IMR-90 (cell line): ENCODE results near the gene BTBD18. TPM values are rescaled to one million over a fixed set of nuclear protein-coding genes. Genes with fewer than 3 reads are reported as not detected.

Experiments
- ATAC-seq: fragments of 200-7000 bp; cut with Tn5 transposase; 2 replicates; pipeline ENCODE4 v1.9.1; 2020; ENCODE audit warnings: low read depth, mild to moderate bottlenecking, moderate library complexity
- BruUV-seq: library from RNA; stranded (reverse); fragments of 400-500 nt; replicated peaks from 2 replicates; lab custom pipeline; 2021; lab: Mats Ljungman, UMichigan
- CTCF ChIA-PET: fragments of 300-600 bp; formaldehyde crosslinking; extraction: SDS; loops from one replicate; lab custom pipeline; 2021; ENCODE audit warnings: antibody characterized with exemption; lab: Yijun Ruan, JAX
- POLR2A ChIA-PET: fragments of 300-600 bp; sonication (Branson Sonifier 250); formaldehyde crosslinking; loops from one replicate; lab custom pipeline; 2022; ENCODE audit warnings: antibody characterized with exemption; ENCODE audit not compliant: unreplicated experiment; lab: Charles Lee
- DNase-seq: peaks from one replicate; pipeline ENCODE4 v3.0.0; 2013
- H2AFZ ChIP-seq: replicated peaks from 2 replicates; pipeline ENCODE3; 2013; ENCODE audit warnings: low read length, mild to moderate bottlenecking; ENCODE audit not compliant: poor library complexity
- H2AK5ac ChIP-seq: 2 replicates; pipeline ENCODE4 v1.6.1; 2013; ENCODE audit warnings: low read depth, low read length, inconsistent platforms
- H2AK9ac ChIP-seq: replicated peaks from 2 replicates; pipeline ENCODE3; 2013; ENCODE audit warnings: mild to moderate bottlenecking, low read depth, low read length, moderate library complexity; ENCODE audit not compliant: poor library complexity
- H2BK120ac ChIP-seq: 2 replicates; pipeline ENCODE4 v1.6.1; 2013; ENCODE audit warnings: low read depth, low read length, inconsistent platforms
- H2BK15ac ChIP-seq: 3 replicates; pipeline ENCODE4 v1.6.1; 2013; ENCODE audit warnings: low read depth, low read length, inconsistent platforms
- H2BK20ac ChIP-seq: 2 replicates; pipeline ENCODE4 v1.6.1; 2013; ENCODE audit warnings: low read depth, mild to moderate bottlenecking, inconsistent platforms, low read length, moderate library complexity
- H2BK5ac ChIP-seq: 2 replicates; pipeline ENCODE4 v1.6.1; 2013; ENCODE audit warnings: mild to moderate bottlenecking, low read depth, low read length, inconsistent platforms; ENCODE audit not compliant: poor library complexity, severe bottlenecking
- H3K14ac ChIP-seq: replicated peaks from 2 replicates; pipeline ENCODE4 v1.6.1; 2013; ENCODE audit warnings: low read depth, low read length, inconsistent platforms
- H3K18ac ChIP-seq: 2 replicates; pipeline ENCODE4 v1.6.1; 2013; ENCODE audit warnings: low read depth, low read length, control low read depth
- H3K23ac ChIP-seq: 2 replicates; pipeline ENCODE4 v1.6.1; 2013; ENCODE audit warnings: low read depth, low read length, inconsistent platforms
- H3K27ac ChIP-seq: 2 replicates; pipeline ENCODE4 v1.5.1; 2013; ENCODE audit warnings: mild to moderate bottlenecking, control low read depth, low read length; ENCODE audit not compliant: insufficient read depth
- H3K27me3 ChIP-seq: 2 replicates; pipeline ENCODE4 v1.6.1; 2013; ENCODE audit warnings: low read length; ENCODE audit not compliant: control insufficient read depth, insufficient read depth
- H3K36me3 ChIP-seq: 2 replicates; pipeline ENCODE4 v1.6.1; 2013; ENCODE audit warnings: low read length, mixed read lengths; ENCODE audit not compliant: control insufficient read depth, insufficient read depth
- H3K4ac ChIP-seq: 2 replicates; pipeline ENCODE4 v1.6.1; 2013; ENCODE audit warnings: low read depth, low read length, inconsistent platforms
- H3K4me1 ChIP-seq: 2 replicates; pipeline ENCODE4 v1.6.1; 2013; ENCODE audit warnings: low read length, mixed read lengths; ENCODE audit not compliant: control insufficient read depth, insufficient read depth
- H3K4me2 ChIP-seq: 2 replicates; pipeline ENCODE4 v1.6.1; 2013; ENCODE audit warnings: low read depth, mild to moderate bottlenecking, control low read depth, low read length, moderate library complexity
- H3K4me3 ChIP-seq: 2 replicates; pipeline ENCODE4 v1.5.1; 2013; ENCODE audit warnings: low read depth, mild to moderate bottlenecking, control low read depth, low read length, moderate library complexity; ENCODE audit not compliant: insufficient read depth
- H3K56ac ChIP-seq: 2 replicates; pipeline ENCODE4 v1.6.1; 2013; ENCODE audit warnings: low read length, inconsistent platforms; ENCODE audit not compliant: insufficient read depth; ENCODE audit errors: extremely low read depth
- H3K79me1 ChIP-seq, 2 experiments: 2 replicates each; pipeline ENCODE4 v1.6.1; 2013; ENCODE audit warnings: low read length in 2 of 2, inconsistent platforms in 1 of 2, low read depth in 1 of 2
- H3K9ac ChIP-seq: 2 replicates; pipeline ENCODE4 v1.6.1; 2013; ENCODE audit warnings: low read depth, low read length, control low read depth
- H3K9me1 ChIP-seq: 2 replicates; pipeline ENCODE4 v1.6.1; 2013; ENCODE audit warnings: low read length, inconsistent platforms; ENCODE audit not compliant: insufficient read depth
- H3K9me3 ChIP-seq: 2 replicates; pipeline ENCODE4 v1.6.1; 2013; ENCODE audit warnings: low read length; ENCODE audit not compliant: control insufficient read depth, insufficient read depth
- H4K20me1 ChIP-seq: 2 replicates; pipeline ENCODE4 v1.6.1; 2013; ENCODE audit warnings: low read length, inconsistent platforms; ENCODE audit not compliant: insufficient read depth
- H4K5ac ChIP-seq: 2 replicates; pipeline ENCODE4 v1.6.1; 2013; ENCODE audit warnings: mild to moderate bottlenecking, low read depth, low read length, control low read depth
- H4K8ac ChIP-seq, 2 experiments: 2 replicates each; pipeline ENCODE4 v1.6.1; 2013; ENCODE audit warnings: low read depth in 2 of 2, low read length in 2 of 2, control low read depth in 1 of 2, inconsistent platforms in 1 of 2
- H4K91ac ChIP-seq: 2 replicates; pipeline ENCODE4 v1.6.1; 2013; ENCODE audit warnings: low read depth, low read length, inconsistent platforms; ENCODE audit not compliant: insufficient read depth
- CHD1 ChIP-seq: IDR thresholded peaks from 2 replicates; pipeline ENCODE4 v1.6.1; 2012; ENCODE audit warnings: low read depth, low read length, improper control_type of control experiment
- FOS ChIP-seq: fragments of 150-350 bp; IDR thresholded peaks from 2 replicates; pipeline ENCODE4 v1.6.1; 2016; ENCODE audit warnings: low read depth, low read length
- MAZ ChIP-seq: IDR thresholded peaks from 2 replicates; pipeline ENCODE4 v1.6.1; 2012; ENCODE audit warnings: low read depth, mild to moderate bottlenecking, low read length, improper control_type of control experiment, moderate library complexity, borderline replicate concordance
- MXI1 ChIP-seq: IDR thresholded peaks from 2 replicates; pipeline ENCODE4 v1.6.1; 2012; ENCODE audit warnings: low read depth, mild to moderate bottlenecking, low read length, moderate library complexity, borderline replicate concordance
- NFE2L2 ChIP-seq: fragments of 150-350 bp; IDR thresholded peaks from 2 replicates; pipeline ENCODE4 v1.6.1; 2016; ENCODE audit warnings: low read depth, mild to moderate bottlenecking, low read length
- RCOR1 ChIP-seq: IDR thresholded peaks from 2 replicates; pipeline ENCODE4 v1.6.1; 2012; ENCODE audit warnings: mild to moderate bottlenecking, low read length, improper control_type of control experiment; ENCODE audit not compliant: insufficient replicate concordance
- WGBS, 2 experiments: methylation state at CpG; one replicate each; pipeline versions ENCODE4 v1.1.5 to v1.1.7; 2013; ENCODE audit warnings: missing lambda C conversion rate in 2 of 2; ENCODE audit not compliant: insufficient read length in 1 of 2; ENCODE audit errors: extremely low coverage in 2 of 2; 5-methylcytosine and 5-hydroxymethylcytosine counted together
- dilution Hi-C: fragments of 300-500 bp; cut with HindIII; formaldehyde crosslinking; loops from one replicate; pipeline ENCODE4 v1.14.3; 2018; ENCODE audit warnings: low sequenced_read_pairs; ENCODE audit not compliant: unreplicated experiment
- in situ Hi-C: fragments of 300-500 bp; cut with MboI; formaldehyde crosslinking; loops from 3 replicates; pipeline ENCODE4 v1.14.3; 2019; ENCODE audit warnings: low sequenced_read_pairs, inconsistent platforms, mixed read lengths
- intact Hi-C: fragments of 100-400 bp; cut with micrococcal nuclease; formaldehyde crosslinking; loops from 2 replicates; pipeline ENCODE4 v1.10.0; 2022
- polyA plus RNA-seq, 3 experiments: library from polyadenylated mRNA; depleted of rRNA; stranded (reverse); fragments of >200 nt; gene quantifications; 2 replicates each; pipeline ENCODE4 v1.2.3, GENCODE V29; 2012; ENCODE audit warnings: low replicate concordance in 1 of 3
- total RNA-seq: library from RNA; depleted of rRNA; stranded (reverse); fragments of >200 nt; gene quantifications from 2 replicates; pipeline ENCODE4 v1.2.3, GENCODE V29; 2012
- TF ChIP-seq, protein P1 (sequence below): fragments of 150-350 bp; IDR thresholded peaks from 2 replicates; pipeline ENCODE4 v1.6.1; 2016; ENCODE audit warnings: low read depth, mild to moderate bottlenecking, low read length, moderate library complexity, borderline replicate concordance

BTBD18 gene
- total and polyA plus RNA-seq, 2 of the 4 experiments (the other 2 are of a cell fraction): not detected

DNA sequence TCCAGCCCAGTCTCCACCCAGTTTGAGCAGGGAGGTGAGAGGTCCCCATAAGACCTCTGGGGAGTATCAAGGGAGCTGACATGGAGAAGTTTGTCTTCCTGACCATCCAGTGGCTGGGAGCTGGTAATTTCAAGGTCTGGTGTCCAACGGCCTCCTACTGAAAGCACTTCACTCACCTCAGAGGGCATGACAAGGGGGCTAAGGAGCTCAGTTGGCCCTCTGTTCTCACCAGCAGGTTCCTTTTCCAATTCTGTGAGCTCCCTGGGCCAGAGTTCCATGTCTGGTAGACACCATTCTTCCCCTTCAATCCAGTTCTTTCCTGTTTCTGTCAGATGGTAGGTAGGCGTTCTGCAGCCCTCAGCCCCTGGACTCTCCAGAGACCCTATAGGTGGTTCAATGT lies 7.3 kb downstream of the BTBD18 start:
- Histone ChIP-seq H3K27me3 (no peaks in the 10 kb centered on the region), H3K4me2 (no peak overlapping the region), H3K36me3 (peaks cover 35% of the 10 kb centered on the region), H4K20me1 (no peaks in the 10 kb centered on the region), H4K91ac (no peak overlapping the region), H3K56ac (no peak overlapping the region), H2BK120ac (no peak overlapping the region), H4K8ac (no peak overlapping the region), H3K4me3 (no peak overlapping the region), H2AK9ac (no peak overlapping the region), H3K9me1 (0 out of 2 replicates have a peak, but pooled peaks cover 3% of the 10 kb centered on the region), H2AFZ (no peak overlapping the region), H3K9ac (no peak overlapping the region), H3K14ac (no peak overlapping the region), H4K5ac (no peak overlapping the region), H3K9me3 (no peaks in the 10 kb centered on the region), H3K79me1 (peaks cover 22 to 38% of the 10 kb centered on the region in 2 experiments), H2BK15ac (no peak overlapping the region), H3K18ac (no peak overlapping the region), H3K27ac (no peak overlapping the region), H2BK20ac (no peak overlapping the region), H3K4ac (no peak overlapping the region), H3K23ac (no peak overlapping the region), H3K4me1 (peaks cover 2% of the 10 kb centered on the region; the same call in 1 of the 2 replicates), H2AK5ac (no peak overlapping the region), H2BK5ac (no peak overlapping the region)
- no peak for ATAC-seq
- dilution Hi-C loops: no loop called here
- BruUV-seq: no TSS peak
- TF ChIP-seq MAZ (no peak), CHD1 (no peak), FOS (no peak), MXI1 (no peak), NFE2L2 (no peak), RCOR1 (no peak)
- TF ChIP-seq, protein P1, sequence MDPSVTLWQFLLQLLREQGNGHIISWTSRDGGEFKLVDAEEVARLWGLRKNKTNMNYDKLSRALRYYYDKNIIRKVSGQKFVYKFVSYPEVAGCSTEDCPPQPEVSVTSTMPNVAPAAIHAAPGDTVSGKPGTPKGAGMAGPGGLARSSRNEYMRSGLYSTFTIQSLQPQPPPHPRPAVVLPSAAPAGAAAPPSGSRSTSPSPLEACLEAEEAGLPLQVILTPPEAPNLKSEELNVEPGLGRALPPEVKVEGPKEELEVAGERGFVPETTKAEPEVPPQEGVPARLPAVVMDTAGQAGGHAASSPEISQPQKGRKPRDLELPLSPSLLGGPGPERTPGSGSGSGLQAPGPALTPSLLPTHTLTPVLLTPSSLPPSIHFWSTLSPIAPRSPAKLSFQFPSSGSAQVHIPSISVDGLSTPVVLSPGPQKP: no peak
- in situ Hi-C loops: loop anchor here (10.0 kb wide), 1 partner anchor 770 kb away; no protein-coding TSS in a partner anchor
- ChIA-PET POLR2A (interaction anchor here (0.9 kb wide), 1 partner anchor 17 kb away, joined by 3 read pairs; no protein-coding TSS in a partner anchor), CTCF (no interaction called here)
- DNase-seq: no peak
- intact Hi-C loops: loop anchor here (5.0 to 10.0 kb wide), 2 partner anchors 540 to 768 kb away; no protein-coding TSS in a partner anchor
- 100% methylated on average over 1 of the region's 2 CpGs; no CpG with 5 or more reads in 1 of the 2 experiments for WGBS, 2 experiments
